Esophagus muscularis mucosa (tissue), 4 donors: ENCODE measurements around the gene NDUFA11. TPM values are rescaled to one million over a fixed set of nuclear protein-coding genes. Genes with fewer than 3 reads are reported as not detected.

ENCODE experiments used
- DNase-seq: peaks from one replicate; pipeline ENCODE4 v3.0.0-alpha.2; 2017; ENCODE audit errors: extremely low spot score
- H3K27ac ChIP-seq, 4 donors: fragments of 200-600 bp; sonication (generic); replicated peaks in 1 of 4; 1 replicate in 3 of 4; 2 replicates in 1 of 4; pipeline ENCODE4 v1.5.1; 2016 to 2019; ENCODE audit warnings: mild to moderate bottlenecking in 1 of 4
- H3K27me3 ChIP-seq, 4 donors: fragments of 200-600 bp; sonication (generic); one replicate each; pipeline versions ENCODE4 v1.5.1 to v1.6.0; 2016 to 2019
- H3K36me3 ChIP-seq, 4 donors: fragments of 200-600 bp; sonication (generic); one replicate each; pipeline ENCODE4 v1.5.1; 2016 to 2019
- H3K4me1 ChIP-seq, 4 donors: fragments of 200-600 bp; sonication (generic); one replicate each; pipeline ENCODE4 v1.5.1; 2016 to 2019
- H3K4me3 ChIP-seq, 4 donors: fragments of 200-600 bp; sonication (generic); 1 replicate in 2 of 4; 2 replicates in 2 of 4; pipeline ENCODE4 v1.5.1; 2016 to 2019; ENCODE audit warnings: mild to moderate bottlenecking in 4 of 4, moderate library complexity in 1 of 4
- H3K9me3 ChIP-seq, 4 donors: fragments of 200-600 bp; sonication (generic); 1 replicate in 3 of 4; 2 replicates in 1 of 4; pipeline ENCODE4 v1.5.1; 2016 to 2019
- EP300 ChIP-seq: sonication (generic); formaldehyde crosslinking; IDR thresholded peaks from one replicate; pipeline ENCODE4 v1.6.1; 2017; ENCODE audit warnings: antibody characterized with exemption
- POLR2A ChIP-seq: fragments of 450-650 bp; IDR thresholded peaks from one replicate; pipeline ENCODE4 v1.6.1; 2017; ENCODE audit warnings: antibody characterized with exemption, moderate library complexity, mild to moderate bottlenecking, low read depth
- POLR2AphosphoS5 ChIP-seq, 2 donors: sonication (generic); formaldehyde crosslinking; IDR thresholded peaks; one replicate each; pipeline ENCODE4 v1.6.1; 2017; ENCODE audit warnings: antibody characterized with exemption in 2 of 2
- WGBS: methylation state at CpG from one replicate; pipeline ENCODE4 v1.1.5; 2018; 5-methylcytosine and 5-hydroxymethylcytosine counted together
- intact Hi-C: fragments of 100-400 bp; cut with DNase I; formaldehyde crosslinking; loops from one replicate; pipeline ENCODE4 v1.15.1; 2023
- total RNA-seq, 4 donors: library from RNA; depleted of rRNA; stranded (reverse); fragments of >200 nt; gene quantifications; one replicate each; pipeline versions ENCODE4 v1.1.0 to v1.2.1, GENCODE V29; 2016
- TF ChIP-seq, protein P1 (sequence below), 3 experiments: fragments of 200-600 bp in 2 of 3; fragments of 450-650 bp in 1 of 3; sonication (generic) in 2 of 3; IDR thresholded peaks; one replicate each; pipeline ENCODE4 v1.5.1; 2017 to 2019; ENCODE audit warnings: antibody characterized with exemption in 3 of 3, mild to moderate bottlenecking in 2 of 3, moderate library complexity in 1 of 3

Gene NDUFA11
- total RNA-seq, 4 donors from 2014 or later, result 292 to 378 (median 314) TPM

DNA sequence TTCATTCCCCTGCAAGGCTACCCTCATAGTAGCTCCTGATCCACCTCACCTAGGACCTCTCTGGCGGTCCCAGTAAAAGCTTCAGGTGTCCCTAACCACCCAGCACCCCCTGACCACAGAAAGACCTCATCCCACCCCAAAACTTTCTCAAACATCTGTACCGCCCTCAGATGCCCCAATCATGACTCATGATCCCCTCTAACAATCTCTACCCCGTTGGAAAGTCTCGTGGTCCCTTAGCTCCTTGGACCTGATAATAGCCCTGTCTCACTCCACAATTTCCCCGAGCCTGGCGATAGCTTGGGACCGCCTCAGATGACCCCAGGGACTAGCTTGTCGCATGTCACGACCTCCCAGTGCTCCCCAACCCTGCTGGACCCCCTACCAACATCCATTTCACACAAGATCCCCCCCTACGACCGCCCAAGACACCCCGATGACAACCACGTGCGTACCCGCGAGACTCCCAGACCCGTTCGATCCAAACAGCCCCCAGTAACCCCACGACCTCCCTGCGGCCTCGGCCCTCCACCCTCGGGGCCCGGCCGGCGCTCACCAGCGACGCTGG, 450 bp downstream of the NDUFA11 start:
- no peaks in the 10 kb centered on the region for H3K9me3 ChIP-seq
- H3K27me3 ChIP-seq, result no peaks in the 10 kb centered on the region
- peaks cover 27 to 50% (median 44%) of the 10 kb centered on the region in 4 donors for H3K4me1 ChIP-seq
- intact Hi-C loops, result no loop called here
- H3K27ac ChIP-seq, result peak overlapping the region; percentile 85 to 95 (median 92)
- H3K36me3 ChIP-seq, result peaks cover 0 to 29% (median 7%) of the 10 kb centered on the region in 4 donors
- WGBS, result 2% methylated on average over 22 of the region's 27 CpGs
- peak overlapping the region; percentile 65 to 97 (median 91) for H3K4me3 ChIP-seq
- no peak for DNase-seq
- TF ChIP-seq, protein P1, sequence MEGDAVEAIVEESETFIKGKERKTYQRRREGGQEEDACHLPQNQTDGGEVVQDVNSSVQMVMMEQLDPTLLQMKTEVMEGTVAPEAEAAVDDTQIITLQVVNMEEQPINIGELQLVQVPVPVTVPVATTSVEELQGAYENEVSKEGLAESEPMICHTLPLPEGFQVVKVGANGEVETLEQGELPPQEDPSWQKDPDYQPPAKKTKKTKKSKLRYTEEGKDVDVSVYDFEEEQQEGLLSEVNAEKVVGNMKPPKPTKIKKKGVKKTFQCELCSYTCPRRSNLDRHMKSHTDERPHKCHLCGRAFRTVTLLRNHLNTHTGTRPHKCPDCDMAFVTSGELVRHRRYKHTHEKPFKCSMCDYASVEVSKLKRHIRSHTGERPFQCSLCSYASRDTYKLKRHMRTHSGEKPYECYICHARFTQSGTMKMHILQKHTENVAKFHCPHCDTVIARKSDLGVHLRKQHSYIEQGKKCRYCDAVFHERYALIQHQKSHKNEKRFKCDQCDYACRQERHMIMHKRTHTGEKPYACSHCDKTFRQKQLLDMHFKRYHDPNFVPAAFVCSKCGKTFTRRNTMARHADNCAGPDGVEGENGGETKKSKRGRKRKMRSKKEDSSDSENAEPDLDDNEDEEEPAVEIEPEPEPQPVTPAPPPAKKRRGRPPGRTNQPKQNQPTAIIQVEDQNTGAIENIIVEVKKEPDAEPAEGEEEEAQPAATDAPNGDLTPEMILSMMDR (IDR thresholded peaks at IDR 0.05), result no peak
- TF ChIP-seq EP300 (no peak), POLR2AphosphoS5 (IDR thresholded peaks at IDR 0.05) (no peak), POLR2A (no peak)

DNA sequence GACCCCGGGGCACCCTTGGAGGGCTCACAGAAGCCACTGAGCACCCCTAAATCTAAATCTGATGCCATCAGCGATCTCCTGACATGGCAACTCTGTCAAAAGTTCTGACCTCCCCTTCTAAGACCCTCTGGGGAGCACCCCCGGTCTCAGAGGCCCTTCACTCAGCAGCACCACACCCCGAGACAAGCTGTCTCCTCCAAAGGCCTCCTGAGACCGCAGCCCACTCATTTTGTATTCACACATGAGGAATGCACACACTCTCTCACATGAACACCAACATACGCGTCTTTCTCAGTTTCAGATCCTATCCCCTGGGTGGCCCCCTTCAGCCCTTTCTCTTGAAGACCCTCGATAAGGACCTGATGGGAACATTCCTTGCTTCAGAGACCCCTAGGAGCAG, 2.6 kb downstream of the NDUFA11 start:
- TF ChIP-seq, protein P1 (IDR thresholded peaks at IDR 0.05), result no peak
- TF ChIP-seq EP300 (no peak), POLR2A (no peak), POLR2AphosphoS5 (IDR thresholded peaks at IDR 0.05) (no peak)
- no peak for DNase-seq
- H3K4me1 ChIP-seq, result peaks cover 26 to 57% (median 40%) of the 10 kb centered on the region in 4 donors
- WGBS, result 91% methylated on average over 8 of the region's 8 CpGs
- peaks cover 9 to 48% (median 20%) of the 10 kb centered on the region in 4 donors for H3K36me3 ChIP-seq
- H3K27me3 ChIP-seq, result no peaks in the 10 kb centered on the region
- H3K9me3 ChIP-seq, result no peaks in the 10 kb centered on the region
- H3K4me3 ChIP-seq, result no peak overlapping the region
- peak overlapping the region in 1 of 4 donors; percentile 10 for H3K27ac ChIP-seq
- intact Hi-C loops, result no loop called here

DNA sequence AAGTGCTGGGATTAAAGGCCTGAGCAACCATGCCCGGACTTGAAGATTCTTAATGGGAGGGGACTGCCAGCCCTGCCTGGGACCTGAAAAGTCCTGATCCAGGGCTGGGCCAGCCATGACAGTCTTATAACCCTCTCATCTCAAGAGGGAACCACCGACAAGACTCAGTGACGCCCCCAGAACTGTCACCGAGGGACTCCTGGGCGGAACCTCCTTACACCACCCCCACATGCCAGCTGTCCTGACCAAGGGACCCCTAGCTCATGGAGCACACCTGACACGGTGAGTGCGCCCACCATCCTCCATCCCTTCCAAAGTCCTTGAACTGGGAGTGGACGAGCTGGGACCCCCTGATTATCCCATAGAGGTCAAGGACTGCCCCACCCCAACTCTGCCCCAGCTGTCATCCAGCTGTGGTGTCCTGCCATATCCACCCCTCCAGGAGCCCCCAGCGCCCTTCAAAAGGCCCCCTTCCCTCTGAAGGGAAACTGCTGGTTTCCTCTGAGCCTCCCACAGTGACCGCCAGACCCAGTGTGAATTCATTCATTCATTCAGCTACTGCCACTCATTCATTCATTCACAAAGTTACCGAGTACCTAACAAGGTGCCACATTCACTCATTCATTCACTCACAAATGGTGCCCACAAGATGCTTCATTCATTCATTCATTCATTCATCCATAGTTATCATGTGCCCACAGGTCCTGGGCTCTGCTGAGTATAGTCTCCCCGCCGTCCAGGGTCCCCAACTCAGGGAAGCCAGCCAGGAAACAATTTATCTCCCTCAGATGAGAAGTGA, 3.7 kb downstream of the NDUFA11 start:
- peaks cover 20 to 59% (median 30%) of the 10 kb centered on the region in 4 donors for H3K36me3 ChIP-seq
- DNase-seq, result no peak
- no peak overlapping the region for H3K27ac ChIP-seq
- no peak overlapping the region for H3K4me3 ChIP-seq
- H3K27me3 ChIP-seq, result no peaks in the 10 kb centered on the region
- peaks cover 25 to 47% (median 29%) of the 10 kb centered on the region in 4 donors for H3K4me1 ChIP-seq
- TF ChIP-seq POLR2A (no peak), EP300 (no peak)
- TF ChIP-seq, protein P1 (IDR thresholded peaks at IDR 0.05), result no peak
- H3K9me3 ChIP-seq, result no peaks in the 10 kb centered on the region
- 91% methylated on average over 13 of the region's 13 CpGs for WGBS
- intact Hi-C loops, result no loop called here

DNA sequence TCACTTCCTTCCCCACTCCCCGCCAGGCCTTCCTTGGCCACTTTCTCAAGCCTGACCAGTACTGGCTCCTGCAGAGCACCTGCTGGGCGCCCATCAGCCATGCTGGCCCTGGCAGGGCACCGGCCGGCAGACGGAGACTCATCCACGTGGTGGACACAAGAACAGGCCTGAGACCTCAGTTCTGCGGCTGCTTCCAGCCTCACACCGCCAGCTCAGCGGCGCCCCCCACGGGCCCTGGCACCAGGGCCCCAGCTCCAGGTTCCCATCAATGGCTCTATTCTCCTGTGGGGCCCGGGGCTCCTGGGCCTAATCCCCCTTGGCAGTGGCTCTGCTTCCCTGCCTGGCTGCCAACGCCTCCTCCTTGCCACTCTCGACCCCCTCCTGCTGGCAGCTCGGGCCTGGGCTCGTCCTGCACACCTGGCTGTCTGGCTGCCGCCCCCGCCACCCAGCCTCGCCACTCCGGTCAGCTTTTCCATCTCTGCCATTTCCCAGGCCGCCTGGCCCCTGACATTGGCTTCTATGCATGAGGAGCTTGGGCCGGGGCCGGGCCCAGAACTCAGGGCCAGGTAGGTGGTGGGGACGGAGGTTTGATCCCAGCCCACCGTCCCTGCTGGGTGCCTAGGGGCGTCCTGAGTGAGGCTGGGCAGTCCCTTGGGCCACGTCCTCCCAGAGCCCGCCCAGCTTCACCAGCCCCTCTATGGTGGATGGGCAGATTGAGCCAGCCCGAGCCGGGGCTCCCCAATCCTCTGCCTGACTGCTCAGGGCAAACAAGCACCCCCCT, 6.2 kb downstream of the NDUFA11 start:
- intact Hi-C loops, result no loop called here
- peaks cover 25 to 43% (median 26%) of the 10 kb centered on the region in 4 donors for H3K4me1 ChIP-seq
- no peak for DNase-seq
- peaks cover 24 to 68% (median 38%) of the 10 kb centered on the region in 4 donors for H3K36me3 ChIP-seq
- H3K4me3 ChIP-seq, result no peak overlapping the region
- TF ChIP-seq, protein P1 (IDR thresholded peaks at IDR 0.05), result no peak
- TF ChIP-seq POLR2A, result no peak
- no peak for TF ChIP-seq POLR2AphosphoS5 (IDR thresholded peaks at IDR 0.05)
- no peak for TF ChIP-seq EP300
- H3K9me3 ChIP-seq, result no peaks in the 10 kb centered on the region
- no peaks in the 10 kb centered on the region for H3K27me3 ChIP-seq
- 92% methylated on average over 9 of the region's 30 CpGs for WGBS
- H3K27ac ChIP-seq, result peak overlapping the region in 2 of 4 donors; percentile 27 to 58
